ENCODE measurements around the gene RAB40A.

RAB40A gene

GRCh38 chrX:103519389-103519788 is at the start of gene RAB40A:
Gene RAB40A (minus strand): TSS chrX:103519489. CDS start chrX:103500756, 18,733 bp downstream.
- no peak for DNase-seq (ENCODE audit: low read depth in 2 of 2)

- DNase-seq (ENCODE audit: low read depth in 2 of 2) = no peak
Measured at GRCh38 chrX:103565752-103566151, 46.5 kb upstream of the RAB40A start.

GRCh38 chrX:103565197-103565596 is 45.9 kb upstream of the RAB40A start:
- no peak for DNase-seq (ENCODE audit: low read depth in 2 of 2)

GRCh38 chrX:103562801-103563200 is 43.5 kb upstream of the RAB40A start:
- no peak for DNase-seq (ENCODE audit: low read depth in 2 of 2)

GRCh38 chrX:103560256-103560655 is 41.0 kb upstream of the RAB40A start:
- DNase-seq (ENCODE audit: low read depth in 2 of 2) = no peak

- no peak for DNase-seq (ENCODE audit: low read depth in 2 of 2)
Measured at GRCh38 chrX:103556963-103557612, 37.8 kb upstream of the RAB40A start.

- peak; percentile 39 to 55 for DNase-seq (ENCODE audit: low read depth in 2 of 2)
Measured at GRCh38 chrX:103554687-103555424, 35.6 kb upstream of the RAB40A start.

- no peak for DNase-seq (ENCODE audit: low read depth in 2 of 2)
Measured at GRCh38 chrX:103552236-103552635, 32.9 kb upstream of the RAB40A start.

- DNase-seq (ENCODE audit: low read depth in 2 of 2) = no peak
Measured at GRCh38 chrX:103550415-103551051, 31.2 kb upstream of the RAB40A start.

GRCh38 chrX:103549916-103550315 is 30.6 kb upstream of the RAB40A start:
- DNase-seq (ENCODE audit: low read depth in 2 of 2) = no peak

- DNase-seq (ENCODE audit: low read depth in 2 of 2) = no peak
Measured at GRCh38 chrX:103540145-103540544, 20.9 kb upstream of the RAB40A start.

GRCh38 chrX:103539695-103540094 is 20.4 kb upstream of the RAB40A start:
- no peak for DNase-seq (ENCODE audit: low read depth in 2 of 2)

GRCh38 chrX:103538728-103539127 is 19.4 kb upstream of the RAB40A start:
- no peak for DNase-seq (ENCODE audit: low read depth in 2 of 2)

GRCh38 chrX:103537871-103538387 is 18.6 kb upstream of the RAB40A start:
- DNase-seq (ENCODE audit: low read depth in 2 of 2) = no peak

GRCh38 chrX:103536732-103537131 is 17.4 kb upstream of the RAB40A start:
- DNase-seq (ENCODE audit: low read depth in 2 of 2) = no peak

GRCh38 chrX:103536071-103536470 is 16.8 kb upstream of the RAB40A start:
- no peak for DNase-seq (ENCODE audit: low read depth in 2 of 2)

GRCh38 chrX:103535206-103535605 is 15.9 kb upstream of the RAB40A start:
- no peak for DNase-seq (ENCODE audit: low read depth in 2 of 2)

- DNase-seq (ENCODE audit: low read depth in 2 of 2) = peak; percentile 28 to 61
Measured at GRCh38 chrX:103533511-103534216, 14.4 kb upstream of the RAB40A start.

- no peak for DNase-seq (ENCODE audit: low read depth in 2 of 2)
Measured at GRCh38 chrX:103531002-103531401, 11.7 kb upstream of the RAB40A start.

- DNase-seq (ENCODE audit: low read depth in 2 of 2) = no peak
Measured at GRCh38 chrX:103530545-103530944, 11.3 kb upstream of the RAB40A start.

- DNase-seq (ENCODE audit: low read depth in 2 of 2) = no peak
Measured at GRCh38 chrX:103529550-103529949, 10.3 kb upstream of the RAB40A start.

- no peak for DNase-seq (ENCODE audit: low read depth in 2 of 2)
Measured at GRCh38 chrX:103524747-103525146, 5.5 kb upstream of the RAB40A start.
